Gastroesophageal sphincter (tissue), 3 donors: ENCODE data around the gene MED28.

Source experiments
- EP300 ChIP-seq: sonication (generic); formaldehyde crosslinking; IDR thresholded peaks from one replicate; pipeline ENCODE4 v1.6.1; 2017; ENCODE audit warnings: antibody characterized with exemption, mild to moderate bottlenecking
- POLR2A ChIP-seq, 2 donors: fragments of 450-650 bp; IDR thresholded peaks; one replicate each; pipeline ENCODE4 v1.6.1; 2017; ENCODE audit warnings: antibody characterized with exemption in 2 of 2, mild to moderate bottlenecking in 2 of 2, moderate library complexity in 1 of 2
- POLR2AphosphoS5 ChIP-seq: sonication (generic); formaldehyde crosslinking; IDR thresholded peaks from one replicate; pipeline ENCODE4 v1.6.1; 2017; ENCODE audit warnings: antibody characterized with exemption
- TF ChIP-seq, protein P1 (sequence below), 4 experiments: fragments of 200-600 bp in 2 of 4; fragments of 450-650 bp in 2 of 4; sonication (generic) in 1 of 4; IDR thresholded peaks; one replicate each; pipeline ENCODE4 v1.5.1; 2017 to 2019; ENCODE audit warnings: antibody characterized with exemption in 4 of 4, mild to moderate bottlenecking in 2 of 4, moderate library complexity in 2 of 4

DNA sequence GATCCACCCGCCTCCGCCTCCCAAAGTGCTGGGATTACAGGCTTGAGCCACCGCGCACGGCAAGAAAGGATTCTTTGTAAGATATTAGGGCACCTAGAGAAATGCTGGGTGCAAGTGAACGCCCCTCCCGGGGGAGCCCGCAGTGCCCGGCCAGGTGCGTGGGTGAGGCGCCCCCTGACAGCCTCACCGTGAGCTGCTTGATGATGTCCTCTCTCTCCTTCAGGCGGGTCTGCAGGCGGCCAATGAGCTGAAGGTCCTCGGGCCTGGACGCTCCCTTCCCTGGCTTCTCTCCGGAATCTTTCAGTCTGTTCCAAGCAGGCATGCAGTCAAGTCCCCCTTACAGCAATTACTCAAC, 21.9 kb downstream of the MED28 start:
- TF ChIP-seq, protein P1, sequence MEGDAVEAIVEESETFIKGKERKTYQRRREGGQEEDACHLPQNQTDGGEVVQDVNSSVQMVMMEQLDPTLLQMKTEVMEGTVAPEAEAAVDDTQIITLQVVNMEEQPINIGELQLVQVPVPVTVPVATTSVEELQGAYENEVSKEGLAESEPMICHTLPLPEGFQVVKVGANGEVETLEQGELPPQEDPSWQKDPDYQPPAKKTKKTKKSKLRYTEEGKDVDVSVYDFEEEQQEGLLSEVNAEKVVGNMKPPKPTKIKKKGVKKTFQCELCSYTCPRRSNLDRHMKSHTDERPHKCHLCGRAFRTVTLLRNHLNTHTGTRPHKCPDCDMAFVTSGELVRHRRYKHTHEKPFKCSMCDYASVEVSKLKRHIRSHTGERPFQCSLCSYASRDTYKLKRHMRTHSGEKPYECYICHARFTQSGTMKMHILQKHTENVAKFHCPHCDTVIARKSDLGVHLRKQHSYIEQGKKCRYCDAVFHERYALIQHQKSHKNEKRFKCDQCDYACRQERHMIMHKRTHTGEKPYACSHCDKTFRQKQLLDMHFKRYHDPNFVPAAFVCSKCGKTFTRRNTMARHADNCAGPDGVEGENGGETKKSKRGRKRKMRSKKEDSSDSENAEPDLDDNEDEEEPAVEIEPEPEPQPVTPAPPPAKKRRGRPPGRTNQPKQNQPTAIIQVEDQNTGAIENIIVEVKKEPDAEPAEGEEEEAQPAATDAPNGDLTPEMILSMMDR (IDR thresholded peaks at IDR 0.05): no peak
- no peak for TF ChIP-seq POLR2A (IDR thresholded peaks at IDR 0.05)
- TF ChIP-seq POLR2AphosphoS5: no peak
- TF ChIP-seq EP300: no peak
